Astrocyte of the spinal cord (primary cell): ENCODE measurements around the gene BCL10.

Experiments
- DNase-seq: peaks from one replicate; pipeline ENCODE4 v3.0.0; 2011; ENCODE audit warnings: low read depth, low spot score
- H3K4me3 ChIP-seq: 2 replicates; pipeline ENCODE4 v1.5.1; 2011; ENCODE audit warnings: low read depth, mild to moderate bottlenecking, low read length, moderate library complexity
- CTCF ChIP-seq: IDR thresholded peaks from 2 replicates; pipeline ENCODE4 v1.5.1; 2012; ENCODE audit warnings: low read depth, mild to moderate bottlenecking, low read length, inconsistent platforms
- in situ Hi-C: cut with HindIII; loops from 2 replicates; pipeline ENCODE4 v1.10.0; 2017; ENCODE audit warnings: low sequenced_read_pairs

BCL10 gene

GRCh38 chr1:85229574-85230097 lies 46.8 kb downstream of the BCL10 start:
- in situ Hi-C loops, result no loop called here
- DNase-seq, result no peak
- no peak for TF ChIP-seq CTCF
- no peak overlapping the region for H3K4me3 ChIP-seq

DNA sequence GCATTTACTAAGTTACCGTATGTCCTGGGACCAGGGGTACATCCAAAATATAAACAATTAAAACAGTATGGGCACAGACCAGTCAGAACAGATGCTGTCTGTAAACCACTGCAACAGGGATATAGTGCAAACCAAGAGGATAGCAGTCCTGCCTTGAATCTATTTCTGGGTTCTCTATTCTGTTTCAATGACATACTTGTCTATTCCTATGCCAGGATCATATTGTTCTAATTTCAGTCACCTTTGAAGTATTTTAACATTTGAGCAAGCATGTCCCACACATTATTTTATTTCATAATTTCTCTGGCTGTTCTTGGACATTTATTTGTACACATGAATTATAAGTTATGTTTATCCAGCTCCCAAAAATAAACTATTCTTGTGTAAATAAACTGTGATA lies 47.5 kb downstream of the BCL10 start:
- TF ChIP-seq CTCF, result no peak
- in situ Hi-C loops, result no loop called here
- no peak for DNase-seq
- no peak overlapping the region for H3K4me3 ChIP-seq

- TF ChIP-seq CTCF, result no peak
- in situ Hi-C loops, result no loop called here
- no peak overlapping the region for H3K4me3 ChIP-seq
- DNase-seq, result no peak
Observed at GRCh38 chr1:85225624-85226380, 50.6 kb downstream of the BCL10 start.

- H3K4me3 ChIP-seq, result no peak overlapping the region
- in situ Hi-C loops, result no loop called here
- no peak for DNase-seq
- no peak for TF ChIP-seq CTCF
Observed at GRCh38 chr1:85224734-85225623, 51.5 kb downstream of the BCL10 start.

GRCh38 chr1:85224295-85224694 lies 52.1 kb downstream of the BCL10 start:
- no peak for TF ChIP-seq CTCF
- no peak for DNase-seq
- in situ Hi-C loops, result no loop called here
- no peak overlapping the region for H3K4me3 ChIP-seq

DNA sequence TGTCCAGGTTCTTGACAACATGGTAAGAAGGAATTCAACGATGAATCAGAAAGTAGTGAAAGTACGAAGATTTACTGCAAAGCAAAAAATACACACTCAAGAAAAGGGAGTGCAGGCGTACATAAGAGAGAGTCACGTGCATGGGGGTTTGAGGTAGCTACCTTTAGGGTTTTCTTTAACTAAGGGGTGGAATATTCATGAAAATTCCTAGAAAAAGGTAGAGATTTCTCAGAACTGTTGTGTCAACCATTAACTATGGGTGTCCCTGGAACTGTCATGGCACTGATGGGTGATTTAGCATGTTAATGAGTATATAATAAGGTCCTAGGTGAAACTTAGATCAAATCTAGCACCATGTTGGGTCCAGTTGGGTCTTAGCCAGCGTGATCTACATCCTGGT lies 53.1 kb downstream of the BCL10 start:
- TF ChIP-seq CTCF, result no peak
- DNase-seq, result no peak
- no peak overlapping the region for H3K4me3 ChIP-seq
- in situ Hi-C loops, result no loop called here
